Suprapubic skin (tissue), 4 donors: Measurements from ENCODE around the gene TM9SF4.

Experiments
- EP300 ChIP-seq: sonication (generic); formaldehyde crosslinking; IDR thresholded peaks from one replicate; pipeline ENCODE4 v1.6.1; 2017; ENCODE audit warnings: antibody characterized with exemption
- POLR2A ChIP-seq, 2 donors: fragments of 450-650 bp; IDR thresholded peaks; one replicate each; pipeline ENCODE4 v1.6.1; 2017; ENCODE audit warnings: antibody characterized with exemption in 2 of 2, mild to moderate bottlenecking in 2 of 2, moderate library complexity in 2 of 2
- POLR2AphosphoS5 ChIP-seq, 3 donors: sonication (generic); formaldehyde crosslinking; IDR thresholded peaks; one replicate each; pipeline ENCODE4 v1.6.1; 2017; ENCODE audit warnings: antibody characterized with exemption in 3 of 3

- TF ChIP-seq POLR2AphosphoS5 (IDR thresholded peaks at IDR 0.05) (no peak), EP300 (no peak), POLR2A (IDR thresholded peaks at IDR 0.05) (no peak)
These were observed 10.2 kb downstream of the TM9SF4 start for GRCh38 chr20:32119734-32120133.
